ENCODE data around the gene ANKRD34C.

ANKRD34C gene

DNA sequence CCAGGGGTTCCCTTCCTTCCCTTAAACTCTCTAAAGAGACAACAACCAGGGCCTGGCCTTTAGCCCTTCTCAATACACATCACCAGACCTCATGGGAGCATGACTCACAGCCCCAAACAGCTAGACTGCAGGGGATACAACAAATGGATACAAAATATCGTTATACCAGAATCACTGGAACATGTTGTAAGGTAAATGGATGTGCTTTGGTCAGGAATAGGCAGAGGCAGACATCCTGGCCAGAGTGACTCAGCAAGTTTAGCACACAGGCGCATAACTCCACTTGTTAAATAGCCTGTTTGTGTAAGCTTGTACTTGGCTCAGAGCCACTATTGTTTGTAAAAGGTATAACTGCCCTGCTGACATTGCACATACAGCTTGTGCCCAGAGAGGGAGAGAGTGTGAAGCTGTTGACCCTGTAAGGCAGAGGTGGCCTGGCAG is 46.7 kb downstream of the ANKRD34C start:
- H3K36me3 ChIP-seq (ENCODE audit: control insufficient read depth, insufficient read depth, low read length): peaks cover 5% of the 10 kb centered on the region
- no peak overlapping the region for H3K9ac ChIP-seq (ENCODE audit: low read length)
- H3K4me3 ChIP-seq (ENCODE audit: low read depth, low read length): no peak overlapping the region
- peaks cover 6% of the 10 kb centered on the region; the same call in 1 of the 2 replicates for H3K4me1 ChIP-seq (ENCODE audit: control insufficient read depth, insufficient read depth, low read length)
- H3K27me3 ChIP-seq (ENCODE audit: control insufficient read depth, insufficient read depth, low read length): no peaks in the 10 kb centered on the region
- peak overlapping the region; percentile 7 for H3K27ac ChIP-seq (ENCODE audit: low read depth, low read length)
- no peaks in the 10 kb centered on the region for H3K9me3 ChIP-seq (ENCODE audit: control insufficient read depth, insufficient read depth, low read depth, low read length)

Data from HUES6 (cell line).